Activated B cell treated with CpG ODN at 0.5 μM for 24 hours (primary cell): ENCODE data around the gene PDZRN4. TPM values are rescaled to one million over a fixed set of nuclear protein-coding genes. Genes with fewer than 3 reads are reported as not detected.

Experiments
- ATAC-seq: fragments of 200-7000 bp; cut with Tn5 transposase; one replicate; pipeline ENCODE4 v1.10.0; 2021; ENCODE audit warnings: low read depth, mild to moderate bottlenecking, moderate library complexity
- CTCF ChIA-PET: fragments of 350-600 bp; sonication (Branson Sonifier 250); formaldehyde crosslinking; loops from one replicate; lab custom pipeline; 2021; ENCODE audit warnings: antibody characterized with exemption; lab: Charles Lee
- POLR2A ChIA-PET: fragments of 350-600 bp; sonication (Branson Sonifier 250); formaldehyde crosslinking; loops from one replicate; lab custom pipeline; 2021; ENCODE audit warnings: antibody characterized with exemption; lab: Charles Lee
- DNase-seq: peaks from one replicate; pipeline ENCODE4 v3.0.0; 2022
- H3K27ac Mint-ChIP-seq: one replicate; pipeline ENCODE4 v1.8.0; 2020; ENCODE audit warnings: mixed read lengths
- H3K27me3 Mint-ChIP-seq: one replicate; pipeline ENCODE4 v1.8.0; 2021; ENCODE audit warnings: mixed read lengths
- H3K36me3 Mint-ChIP-seq: one replicate; pipeline ENCODE4 v1.8.0; 2021; ENCODE audit warnings: low read depth, mixed read lengths
- H3K4me1 Mint-ChIP-seq: one replicate; pipeline ENCODE4 v1.8.0; 2021; ENCODE audit warnings: mixed read lengths
- H3K4me3 Mint-ChIP-seq: one replicate; pipeline ENCODE4 v1.8.0; 2020; ENCODE audit warnings: mild to moderate bottlenecking, mixed read lengths
- H3K9me3 Mint-ChIP-seq: one replicate; pipeline ENCODE4 v1.8.0; 2020; ENCODE audit warnings: mixed read lengths
- CTCF ChIP-seq: fragments of 200-600 bp; IDR thresholded peaks from one replicate; pipeline ENCODE4 v1.8.0; 2022; ENCODE audit warnings: antibody characterized with exemption, mild to moderate bottlenecking
- intact Hi-C: fragments of 100-400 bp; cut with micrococcal nuclease; formaldehyde crosslinking; loops from one replicate; pipeline ENCODE4 v1.15.1; 2024
- total RNA-seq: library from RNA; stranded (reverse); gene quantifications from 2 replicates; pipeline ENCODE4 v1.2.3, GENCODE V29; 2022

The PDZRN4 gene
- total RNA-seq, 1 donor from 2014 or later: not detected

GRCh38 chr12:41573445-41573844, 385.3 kb downstream of the PDZRN4 start:
- no peak for TF ChIP-seq CTCF
- no peaks in the 10 kb centered on the region for H3K27me3 Mint-ChIP-seq
- no peak for DNase-seq
- ATAC-seq: no peak
- POLR2A ChIA-PET: no interaction called here
- CTCF ChIA-PET: no interaction called here
- H3K4me3 Mint-ChIP-seq: no peak overlapping the region
- intact Hi-C loops: no loop called here
- no peaks in the 10 kb centered on the region for H3K36me3 Mint-ChIP-seq
- no peak overlapping the region for H3K27ac Mint-ChIP-seq
- H3K4me1 Mint-ChIP-seq: no peaks in the 10 kb centered on the region
- no peaks in the 10 kb centered on the region for H3K9me3 Mint-ChIP-seq

GRCh38 chr12:41576925-41577324, 388.8 kb downstream of the PDZRN4 start:
- Mint-ChIP-seq H3K9me3 (no peaks in the 10 kb centered on the region), H3K27me3 (no peaks in the 10 kb centered on the region), H3K36me3 (no peaks in the 10 kb centered on the region), H3K27ac (no peak overlapping the region), H3K4me3 (no peak overlapping the region), H3K4me1 (no peaks in the 10 kb centered on the region)
- intact Hi-C loops: no loop called here
- ATAC-seq (no peak), DNase-seq (no peak)
- no peak for TF ChIP-seq CTCF
- ChIA-PET POLR2A (no interaction called here), CTCF (no interaction called here)

GRCh38 chr12:41577995-41578394, 389.9 kb downstream of the PDZRN4 start:
- H3K27ac Mint-ChIP-seq: no peak overlapping the region
- ChIA-PET CTCF (no interaction called here), POLR2A (no interaction called here)
- no peak for TF ChIP-seq CTCF
- intact Hi-C loops: no loop called here
- no peak for DNase-seq
- H3K4me1 Mint-ChIP-seq: no peaks in the 10 kb centered on the region
- H3K36me3 Mint-ChIP-seq: no peaks in the 10 kb centered on the region
- no peaks in the 10 kb centered on the region for H3K9me3 Mint-ChIP-seq
- ATAC-seq: no peak
- no peaks in the 10 kb centered on the region for H3K27me3 Mint-ChIP-seq
- H3K4me3 Mint-ChIP-seq: no peak overlapping the region

- CTCF ChIA-PET: no interaction called here
- no peak for TF ChIP-seq CTCF
- no peaks in the 10 kb centered on the region for H3K36me3 Mint-ChIP-seq
- H3K4me3 Mint-ChIP-seq: no peak overlapping the region
- peaks cover 2% of the 10 kb centered on the region for H3K27me3 Mint-ChIP-seq
- intact Hi-C loops: no loop called here
- no peaks in the 10 kb centered on the region for H3K4me1 Mint-ChIP-seq
- ATAC-seq (no peak), DNase-seq (no peak)
- POLR2A ChIA-PET: no interaction called here
- no peak overlapping the region for H3K27ac Mint-ChIP-seq
- no peaks in the 10 kb centered on the region for H3K9me3 Mint-ChIP-seq
Measured at GRCh38 chr12:41585784-41586183, 397.7 kb downstream of the PDZRN4 start.

- Mint-ChIP-seq H3K27me3 (peaks cover 2% of the 10 kb centered on the region), H3K4me3 (no peak overlapping the region), H3K27ac (no peak overlapping the region), H3K36me3 (no peaks in the 10 kb centered on the region), H3K4me1 (no peaks in the 10 kb centered on the region), H3K9me3 (no peaks in the 10 kb centered on the region)
- ATAC-seq (no peak), DNase-seq (no peak)
- POLR2A ChIA-PET: no interaction called here
- intact Hi-C loops: no loop called here
- CTCF ChIA-PET: no interaction called here
- no peak for TF ChIP-seq CTCF
Measured at GRCh38 chr12:41587574-41587973, 399.5 kb downstream of the PDZRN4 start.
